KMS-11 (cell line): ENCODE measurements around the gene TMED1.

Source experiments
- H2AFZ ChIP-seq: fragments of 200-600 bp; sonication (generic); 2 replicates; pipeline ENCODE4 v1.6.1; 2016; ENCODE audit warnings: antibody characterized with exemption, mixed run types, low read depth
- H3K27ac ChIP-seq: fragments of 200-600 bp; sonication (generic); 2 replicates; pipeline ENCODE4 v1.6.1; 2016; ENCODE audit warnings: mild to moderate bottlenecking, mixed run types
- H3K27me3 ChIP-seq: fragments of 200-600 bp; sonication (generic); 2 replicates; pipeline ENCODE4 v1.6.1; 2017; ENCODE audit warnings: mild to moderate bottlenecking, low read depth, mixed run types, moderate library complexity; ENCODE audit not compliant: insufficient read depth
- H3K36me3 ChIP-seq: fragments of 200-600 bp; sonication (generic); 2 replicates; pipeline ENCODE4 v1.6.1; 2017; ENCODE audit warnings: mild to moderate bottlenecking, mixed run types; ENCODE audit not compliant: insufficient read depth
- H3K4me1 ChIP-seq: fragments of 200-600 bp; sonication (generic); 2 replicates; pipeline ENCODE4 v1.6.1; 2016; ENCODE audit warnings: mild to moderate bottlenecking, low read depth, mixed run types; ENCODE audit not compliant: poor library complexity, severe bottlenecking
- H3K4me2 ChIP-seq: fragments of 200-600 bp; sonication (generic); 2 replicates; pipeline ENCODE4 v1.7.0; 2016; ENCODE audit warnings: mild to moderate bottlenecking, mixed run types
- H3K4me3 ChIP-seq: fragments of 200-600 bp; sonication (generic); IDR thresholded peaks from 2 replicates; pipeline ENCODE4 v1.6.1; 2017; ENCODE audit warnings: low read depth, low read length, mixed read lengths; ENCODE audit not compliant: insufficient read depth
- H3K79me2 ChIP-seq: fragments of 200-600 bp; sonication (generic); 2 replicates; pipeline ENCODE4 v1.6.1; 2016; ENCODE audit warnings: low read depth, mixed run types; ENCODE audit not compliant: insufficient read depth
- H3K9ac ChIP-seq: fragments of 200-600 bp; sonication (generic); 2 replicates; pipeline ENCODE4 v1.6.1; 2016; ENCODE audit warnings: mild to moderate bottlenecking, mixed run types
- H4K20me1 ChIP-seq: fragments of 200-600 bp; sonication (generic); 2 replicates; pipeline ENCODE4 v1.6.1; 2016; ENCODE audit warnings: mild to moderate bottlenecking, mixed run types; ENCODE audit not compliant: insufficient read depth
- CTCF ChIP-seq: fragments of 200-600 bp; sonication (generic); conservative IDR thresholded peaks from 2 replicates; pipeline ENCODE4 v1.6.1; 2017; ENCODE audit warnings: low read depth, mild to moderate bottlenecking, antibody characterized with exemption, low read length, moderate library complexity, mixed read lengths

Gene TMED1

GRCh38 chr19:10835089-10835753 lies 791 bp downstream of the TMED1 start:
- no peaks in the 10 kb centered on the region for H4K20me1 ChIP-seq
- H2AFZ ChIP-seq = no peak overlapping the region
- H3K27me3 ChIP-seq = peaks cover 4% of the 10 kb centered on the region; the same call in 1 of the 2 replicates
- H3K4me1 ChIP-seq = peaks cover 7% of the 10 kb centered on the region
- H3K9ac ChIP-seq = no peak overlapping the region
- H3K27ac ChIP-seq = no peak overlapping the region
- TF ChIP-seq CTCF = no peak
- peak overlapping the region; percentile 15; the same call in 1 of the 2 replicates for H3K4me2 ChIP-seq
- no peaks in the 10 kb centered on the region for H3K36me3 ChIP-seq
- no peaks in the 10 kb centered on the region for H3K79me2 ChIP-seq
- H3K4me3 ChIP-seq = peak overlapping the region; percentile 53

GRCh38 chr19:10832939-10833296 lies 3.1 kb downstream of the TMED1 start:
- H3K36me3 ChIP-seq = no peaks in the 10 kb centered on the region
- H3K4me1 ChIP-seq = peaks cover 7% of the 10 kb centered on the region

GRCh38 chr19:10831987-10832938 lies 3.7 kb downstream of the TMED1 start:
- Histone ChIP-seq H3K36me3 (no peaks in the 10 kb centered on the region), H3K27ac (no peak overlapping the region), H3K27me3 (no peaks in the 10 kb centered on the region), H2AFZ (no peak overlapping the region), H3K79me2 (no peaks in the 10 kb centered on the region), H3K4me3 (no peak overlapping the region), H3K9ac (no peak overlapping the region), H3K4me2 (no peak overlapping the region), H4K20me1 (no peaks in the 10 kb centered on the region), H3K4me1 (peaks cover 7% of the 10 kb centered on the region)
- no peak for TF ChIP-seq CTCF

More at GRCh38 chr19:10832939-10833296, 3.1 kb downstream of the TMED1 start:
- no peak overlapping the region for H3K4me2 ChIP-seq
- TF ChIP-seq CTCF = no peak
- no peaks in the 10 kb centered on the region for H3K27me3 ChIP-seq
- H3K9ac ChIP-seq = no peak overlapping the region
- no peak overlapping the region for H3K4me3 ChIP-seq
- H2AFZ ChIP-seq = no peak overlapping the region
- H3K79me2 ChIP-seq = no peaks in the 10 kb centered on the region
- H3K27ac ChIP-seq = no peak overlapping the region
- H4K20me1 ChIP-seq = no peaks in the 10 kb centered on the region

- Histone ChIP-seq H3K4me2 (no peak overlapping the region), H3K4me3 (no peak overlapping the region), H3K36me3 (no peaks in the 10 kb centered on the region), H4K20me1 (no peaks in the 10 kb centered on the region), H3K4me1 (no peaks in the 10 kb centered on the region), H3K79me2 (no peaks in the 10 kb centered on the region), H3K27ac (no peak overlapping the region), H2AFZ (no peak overlapping the region), H3K9ac (no peak overlapping the region), H3K27me3 (no peaks in the 10 kb centered on the region)
- TF ChIP-seq CTCF = no peak
Measured at GRCh38 chr19:10830931-10831779, 4.9 kb downstream of the TMED1 start.
